ENCODE results near the gene CCDC188. TPM values are rescaled to one million over a fixed set of nuclear protein-coding genes. Genes with fewer than 3 reads are reported as not detected.

The CCDC188 gene
- total and polyA plus RNA-seq, 2 of the 4 experiments (the other 2 are of a cell fraction) = 0.10 TPM; not detected in 1

GRCh38 chr22:20178075-20178914 lies 27.4 kb upstream of the CCDC188 start:
- H3K23ac ChIP-seq (ENCODE audit: low read depth, low read length) = no peak overlapping the region
- dilution Hi-C loops (cut with HindIII; ENCODE audit: low sequenced_read_pairs, unreplicated experiment) = no loop called here
- H2BK120ac ChIP-seq (ENCODE audit: low read depth, low read length) = no peak overlapping the region
- no TSS peak for BruUV-seq (replicated peaks)
- DNase-seq = no peak
- no peaks in the 10 kb centered on the region for H3K79me1 ChIP-seq (ENCODE audit: low read depth in 1 of 2, low read length in 2 of 2)
- H3K4me3 ChIP-seq (ENCODE audit: insufficient read depth, low read depth, low read length) = no peak overlapping the region
- H2AK9ac ChIP-seq (replicated peaks; ENCODE audit: low read depth, low read length, poor library complexity) = no peak overlapping the region
- H2BK20ac ChIP-seq (ENCODE audit: low read depth, low read length) = no peak overlapping the region
- TF ChIP-seq CTCF (conservative IDR thresholded peaks at IDR 0.05; ENCODE audit: low read depth, low read length) = no peak
- TF ChIP-seq USF2 (IDR thresholded peaks at IDR 0.05; ENCODE audit: low read depth, low read length) = no peak
- no peak for TF ChIP-seq SMC3 (IDR thresholded peaks at IDR 0.05; ENCODE audit: low read depth, low read length)
- TF ChIP-seq CEBPB (IDR thresholded peaks at IDR 0.05; ENCODE audit: low read depth, low read length) = no peak
- no peak for TF ChIP-seq BHLHE40 (IDR thresholded peaks at IDR 0.05; ENCODE audit: low read depth, low read length)
- no peaks in the 10 kb centered on the region for H3K9me3 ChIP-seq (ENCODE audit: control insufficient read depth, insufficient read depth, low read length)
- no peak overlapping the region for H4K5ac ChIP-seq (ENCODE audit: low read depth, low read length)
- POLR2A ChIA-PET (ENCODE audit: unreplicated experiment) = no interaction called here
- no peak overlapping the region for H3K27ac ChIP-seq (ENCODE audit: insufficient read depth, low read length)
- no peak overlapping the region for H4K8ac ChIP-seq (ENCODE audit: low read depth in 2 of 2, low read length in 2 of 2)
- no peak overlapping the region for H2BK15ac ChIP-seq (ENCODE audit: low read depth, low read length)
- no peak overlapping the region for H3K4me2 ChIP-seq (ENCODE audit: low read depth, low read length)
- no peak overlapping the region for H3K9ac ChIP-seq (ENCODE audit: low read depth, low read length)
- H2BK5ac ChIP-seq (ENCODE audit: low read depth, low read length, poor library complexity, severe bottlenecking) = no peak overlapping the region
- no peaks in the 10 kb centered on the region for H3K36me3 ChIP-seq (ENCODE audit: control insufficient read depth, insufficient read depth, low read length)
- H2AK5ac ChIP-seq (ENCODE audit: low read depth, low read length) = no peak overlapping the region
- no peak overlapping the region for H4K91ac ChIP-seq (ENCODE audit: insufficient read depth, low read depth, low read length)
- H3K9me1 ChIP-seq (ENCODE audit: insufficient read depth, low read length) = no peaks in the 10 kb centered on the region
- 71% methylated on average over 11 of the region's 29 CpGs; no CpG with 5 or more reads in 1 of the 2 experiments for WGBS, 2 experiments (ENCODE audit: extremely low coverage in 2 of 2, insufficient read length in 1 of 2)
- intact Hi-C loops (cut with micrococcal nuclease) = loop anchor here (5.0 kb wide), 1 partner anchor 89 kb away; the partner anchor contains the start of gene RTN4R
- H3K56ac ChIP-seq (ENCODE audit: extremely low read depth, insufficient read depth, low read length) = no peak overlapping the region
- no peak overlapping the region for H3K18ac ChIP-seq (ENCODE audit: low read depth, low read length)
- H3K27me3 ChIP-seq (ENCODE audit: control insufficient read depth, insufficient read depth, low read length) = peaks cover 43% of the 10 kb centered on the region
- CTCF ChIA-PET = no interaction called here
- H2AFZ ChIP-seq (replicated peaks; ENCODE audit: low read length, poor library complexity) = no peak overlapping the region
- ATAC-seq (ENCODE audit: low read depth) = no peak
- H4K20me1 ChIP-seq (ENCODE audit: insufficient read depth, low read length) = no peaks in the 10 kb centered on the region
- in situ Hi-C loops (cut with MboI; ENCODE audit: low sequenced_read_pairs) = no loop called here
- no peaks in the 10 kb centered on the region for H3K4me1 ChIP-seq (ENCODE audit: control insufficient read depth, insufficient read depth, low read length)
- no peak overlapping the region for H3K14ac ChIP-seq (replicated peaks; ENCODE audit: low read depth, low read length)
- H3K4ac ChIP-seq (ENCODE audit: low read depth, low read length) = no peak overlapping the region
